Omental fat pad (tissue), 4 donors: Measurements from ENCODE around the gene NR3C2. TPM values are rescaled to one million over a fixed set of nuclear protein-coding genes. Genes with fewer than 3 reads are reported as not detected.

Source experiments
- ATAC-seq: fragments of 150-250 bp; one replicate; pipeline ENCODE4 v1.9.1; 2016; ENCODE audit warnings: mild to moderate bottlenecking, moderate library complexity; ENCODE audit not compliant: low FRiP score
- DNase-seq: peaks from one replicate; pipeline ENCODE4 v3.0.0-alpha.2; 2019; ENCODE audit warnings: low spot score
- CTCF ChIP-seq, 3 donors: fragments of 450-650 bp; IDR thresholded peaks; one replicate each; pipeline ENCODE4 v1.5.1; 2016 to 2017; ENCODE audit warnings: antibody characterized with exemption in 3 of 3, mild to moderate bottlenecking in 3 of 3, moderate library complexity in 2 of 3
- total RNA-seq, 4 donors: library from RNA; depleted of rRNA; stranded (reverse); fragments of >200 nt; gene quantifications; one replicate each; pipeline ENCODE4 v1.1.0, GENCODE V29; 2016

NR3C2 gene
- total RNA-seq, 4 donors from 2014 or later: 7.4 to 28.1 (median 12.1) TPM

DNA sequence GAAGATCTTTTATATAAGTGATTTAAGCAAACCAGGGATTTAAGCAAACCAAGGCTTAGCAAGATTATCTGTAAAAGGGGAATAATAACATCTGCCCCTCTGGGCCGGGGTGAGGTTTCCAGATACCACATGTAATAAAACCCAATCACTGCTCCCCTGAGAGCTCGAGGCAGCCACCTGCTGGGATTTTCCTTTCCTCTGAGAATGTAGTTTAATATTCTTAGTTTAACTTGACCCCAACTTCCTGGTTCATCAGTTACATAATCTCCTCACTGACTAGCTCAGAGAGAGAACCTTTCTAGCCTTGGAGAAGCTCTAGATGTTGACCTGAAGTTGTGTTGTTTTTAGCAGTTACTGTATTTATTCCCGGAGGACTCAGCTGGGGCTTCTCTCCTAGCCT is 387.9 kb downstream of the NR3C2 start:
- ATAC-seq (no peak), DNase-seq (no peak)
- no peak for TF ChIP-seq CTCF (IDR thresholded peaks at IDR 0.05)

DNA sequence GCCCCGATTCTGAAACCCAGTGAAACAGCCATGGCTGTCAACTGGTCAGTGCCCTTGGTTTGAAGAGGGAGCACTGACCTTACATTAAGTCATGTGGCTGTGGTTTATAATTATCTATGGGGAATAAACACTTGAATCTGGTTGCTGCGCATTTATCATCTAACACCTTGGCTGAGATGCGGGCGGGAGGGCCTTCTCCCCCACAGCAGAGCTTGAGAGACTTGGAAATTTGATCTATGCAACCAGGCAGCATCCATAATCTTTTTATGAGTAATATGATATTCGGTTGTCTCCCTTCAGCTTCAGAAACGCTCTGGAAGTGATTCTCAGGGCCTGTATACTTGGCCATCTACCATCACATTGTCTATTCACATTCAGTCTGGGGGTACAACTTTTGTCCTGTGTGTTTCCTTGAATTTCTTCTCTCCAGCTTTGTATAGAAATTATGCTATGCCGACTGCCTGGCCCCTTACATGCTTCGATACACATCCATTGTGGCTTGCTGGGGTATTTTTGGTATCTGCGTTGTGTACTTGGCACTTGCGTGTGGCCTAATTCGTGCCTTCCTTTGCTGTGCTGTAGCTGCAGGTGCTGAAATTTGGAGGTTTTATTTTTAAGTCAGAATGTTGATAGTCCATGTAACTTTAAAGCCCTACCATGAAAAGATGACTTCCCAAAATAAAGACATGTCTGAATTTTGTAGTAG is 388.8 kb downstream of the NR3C2 start:
- ATAC-seq (no peak), DNase-seq (no peak)
- TF ChIP-seq CTCF (IDR thresholded peaks at IDR 0.05): no peak

GRCh38 chr4:148052448-148052847 is 389.8 kb downstream of the NR3C2 start:
- ATAC-seq: no peak
- no peak for DNase-seq
- TF ChIP-seq CTCF (IDR thresholded peaks at IDR 0.05): no peak

- ATAC-seq (no peak), DNase-seq (no peak)
- TF ChIP-seq CTCF (IDR thresholded peaks at IDR 0.05): no peak
Observed at GRCh38 chr4:148051403-148051802, 390.8 kb downstream of the NR3C2 start.

DNA sequence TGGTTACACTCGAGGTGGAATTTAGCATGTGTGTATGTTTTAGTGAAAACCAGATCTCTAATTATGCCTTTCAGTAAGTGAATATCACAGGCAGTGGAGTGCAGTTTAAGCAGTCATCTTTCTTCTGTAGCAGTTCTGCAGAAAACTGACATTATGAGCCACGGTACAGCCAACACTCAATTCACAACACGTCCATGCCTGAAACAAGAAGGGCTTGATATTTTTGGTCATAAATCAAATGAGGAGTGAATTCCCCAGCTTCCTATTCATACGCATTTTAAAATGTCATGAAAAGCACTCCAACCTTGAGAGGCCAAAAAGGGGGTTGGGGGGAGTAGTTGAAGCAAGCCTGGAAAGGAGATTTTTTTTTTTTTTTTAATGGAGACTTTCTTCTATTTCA is 393.6 kb downstream of the NR3C2 start:
- DNase-seq (no peak), ATAC-seq (no peak)
- TF ChIP-seq CTCF (IDR thresholded peaks at IDR 0.05): no peak

GRCh38 chr4:148044912-148045352 is 397.3 kb downstream of the NR3C2 start:
- ATAC-seq: no peak
- TF ChIP-seq CTCF (IDR thresholded peaks at IDR 0.05): no peak
- no peak for DNase-seq
